ENCODE data around the gene IGF2R. TPM values are rescaled to one million over a fixed set of nuclear protein-coding genes. Genes with fewer than 3 reads are reported as not detected.
A peak's percentile ranks its signal among the peaks of the same experiment; 100 is the strongest.

The IGF2R gene
- total RNA-seq, 1 donor from 2014 or later: 93.1 TPM

DNA sequence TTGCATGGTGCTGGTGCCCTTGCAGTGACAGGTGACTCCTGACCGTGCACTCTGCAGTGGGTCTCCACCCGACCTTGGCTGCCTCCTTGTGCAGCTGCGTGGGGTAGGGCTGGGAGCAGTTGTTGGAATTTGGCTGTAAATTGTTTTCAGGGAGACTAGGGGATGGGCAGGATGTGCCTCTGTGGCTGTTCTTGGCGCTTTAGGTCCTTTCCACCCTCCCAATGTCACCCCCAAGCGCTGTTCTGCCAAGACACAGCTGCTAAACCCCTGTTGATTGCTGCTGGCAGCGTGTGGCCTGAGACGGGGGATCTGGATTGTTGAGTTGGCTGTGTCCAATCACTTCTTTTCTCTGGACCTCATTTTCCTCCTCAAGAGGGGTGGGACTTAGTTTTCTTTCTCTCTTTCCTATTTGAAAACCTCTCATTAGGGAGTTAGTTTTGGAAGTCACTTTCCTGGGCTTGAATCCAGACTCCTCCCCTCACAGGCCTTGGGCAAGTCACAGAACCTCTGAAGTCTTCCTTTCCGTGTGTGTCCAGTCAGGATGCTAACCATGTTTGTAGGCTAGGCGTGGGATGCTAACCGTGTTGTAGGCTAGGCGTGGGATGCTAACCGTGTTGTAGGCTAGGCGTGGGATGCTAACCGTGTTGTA is 8.5 kb downstream of the IGF2R start:
- peak; percentile 83 for DNase-seq

DNA sequence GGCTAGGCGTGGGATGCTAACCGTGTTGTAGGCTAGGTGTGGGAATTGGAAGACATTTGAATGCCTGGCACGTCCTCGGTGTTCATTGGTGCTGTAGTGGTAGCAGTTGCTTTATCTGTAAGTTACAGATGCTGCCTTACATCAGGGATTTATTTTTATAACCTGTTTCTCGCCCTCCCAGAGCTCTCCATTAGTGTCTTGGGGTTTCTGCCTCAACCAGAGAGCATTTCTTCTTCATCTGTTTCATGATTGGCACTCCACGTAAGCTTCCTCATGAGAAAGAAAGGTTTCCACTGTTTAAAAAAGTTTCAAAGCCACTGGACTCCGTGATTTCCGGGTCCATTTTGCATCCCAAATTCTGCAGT is 9.0 kb downstream of the IGF2R start:
- no peak for DNase-seq

DNA sequence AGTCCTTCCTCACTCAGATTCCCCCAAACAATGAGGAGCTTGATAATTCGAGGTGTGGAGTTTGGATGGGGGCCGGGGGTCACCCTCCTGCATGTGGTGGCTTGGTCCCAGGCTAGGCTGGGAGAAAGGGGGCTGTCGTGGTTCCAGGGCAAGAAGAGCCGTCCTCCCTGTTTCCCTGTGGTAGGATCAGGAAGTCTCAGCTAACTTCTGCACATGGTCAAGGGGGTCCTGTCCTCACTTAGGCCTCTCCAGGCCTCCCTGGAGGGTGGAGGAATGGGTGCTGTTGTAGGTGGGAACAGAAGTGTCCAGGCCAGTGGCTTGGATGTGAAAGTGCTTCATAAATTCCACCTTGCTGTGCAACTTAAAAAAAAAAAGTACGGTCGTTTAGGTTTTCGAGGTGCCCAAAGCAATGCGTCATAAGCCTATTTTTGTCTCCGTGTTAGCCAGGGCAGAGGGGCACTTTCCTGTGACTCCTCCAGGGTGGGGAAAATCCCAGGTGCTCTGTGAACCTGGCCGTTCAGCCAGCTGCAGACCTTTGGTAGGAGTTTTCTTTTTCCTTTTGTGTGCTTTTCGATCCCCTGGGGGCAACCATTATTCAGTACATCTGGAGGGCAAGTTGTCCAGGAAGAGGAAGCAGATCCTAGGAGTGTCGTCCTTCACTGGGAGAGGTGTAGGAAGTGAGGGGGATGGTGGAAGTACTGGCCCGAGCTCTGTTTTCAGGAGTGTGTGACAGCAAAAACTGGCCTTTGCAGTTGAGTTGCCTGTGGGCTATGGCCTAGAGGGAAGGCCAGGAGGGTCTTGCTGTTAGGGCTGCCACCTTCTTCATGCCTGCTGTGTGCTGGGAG is 9.6 kb downstream of the IGF2R start:
- DNase-seq: no peak

DNA sequence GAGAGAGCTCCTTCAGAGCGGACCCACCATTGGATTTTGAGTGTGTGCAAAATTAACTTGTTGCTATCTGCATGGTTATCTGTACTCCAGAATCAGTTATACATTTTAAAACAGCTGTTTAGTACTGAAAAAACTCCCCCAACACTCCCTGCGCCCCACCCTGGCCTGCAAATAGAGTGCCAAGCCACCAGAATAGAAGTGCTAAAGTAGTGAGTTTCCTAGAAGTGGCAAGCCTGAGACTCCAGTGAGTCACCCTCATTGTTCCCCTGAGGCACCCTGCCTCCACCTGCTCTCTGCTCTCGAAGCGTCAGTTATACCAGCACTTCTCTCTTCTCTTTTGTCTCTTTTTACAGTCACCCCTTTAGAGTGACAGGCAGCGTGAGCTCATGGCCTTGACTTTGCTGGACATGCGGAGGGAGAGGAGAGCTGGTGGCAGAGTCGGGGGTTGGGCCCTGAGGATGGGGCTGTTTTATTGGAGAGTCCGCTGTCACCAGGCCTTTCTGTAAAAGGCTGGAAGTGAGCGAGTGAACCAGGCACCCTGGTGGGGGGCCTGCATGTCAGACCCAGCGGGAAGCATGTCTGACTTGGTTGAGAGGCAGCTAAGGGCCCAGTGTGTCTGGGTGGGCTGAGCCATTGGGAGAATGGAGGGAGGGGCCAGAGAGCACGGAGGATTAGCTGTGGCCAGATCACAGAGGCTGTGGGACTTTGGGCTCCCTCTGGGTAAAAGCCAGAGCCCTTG is 10.4 kb downstream of the IGF2R start:
- no peak for DNase-seq

DNA sequence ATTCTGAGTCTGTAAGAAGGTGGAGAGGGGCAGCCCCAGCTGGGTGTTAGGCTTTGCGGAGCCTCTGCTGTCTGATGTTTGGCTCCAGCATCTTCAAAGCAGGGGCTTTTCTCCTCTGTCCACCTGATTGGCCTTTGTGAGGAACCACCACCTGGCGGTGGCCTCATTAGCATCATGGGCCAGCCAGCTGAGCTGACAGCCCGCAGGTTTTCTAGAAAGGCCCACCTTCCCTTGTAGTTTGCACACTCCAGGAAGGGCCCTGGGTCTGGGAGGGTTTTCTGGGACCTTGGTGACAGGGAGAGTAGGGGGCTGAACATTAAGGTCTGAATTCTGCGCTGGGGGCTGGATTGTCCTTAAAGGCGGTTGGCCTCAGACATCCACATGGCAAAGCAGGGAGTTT is 11.6 kb downstream of the IGF2R start:
- no peak for DNase-seq

DNA sequence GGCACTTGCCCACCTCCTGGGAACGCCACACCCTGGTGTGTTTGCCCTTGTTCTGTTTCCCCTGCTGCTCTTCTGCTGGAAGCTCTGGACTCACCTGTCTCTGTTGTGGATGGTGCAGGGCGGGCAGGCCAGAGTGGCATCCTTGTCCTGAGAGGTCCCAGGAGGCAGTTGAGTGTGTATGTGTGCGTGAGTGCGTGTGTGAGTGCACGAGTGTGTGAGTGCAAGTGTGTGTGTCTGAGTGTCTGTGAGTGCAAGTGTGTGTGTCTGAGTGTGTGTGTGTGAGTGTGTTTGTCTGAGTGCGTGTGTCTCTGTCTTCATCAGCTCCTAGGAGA is 12.2 kb downstream of the IGF2R start:
- DNase-seq: no peak

DNA sequence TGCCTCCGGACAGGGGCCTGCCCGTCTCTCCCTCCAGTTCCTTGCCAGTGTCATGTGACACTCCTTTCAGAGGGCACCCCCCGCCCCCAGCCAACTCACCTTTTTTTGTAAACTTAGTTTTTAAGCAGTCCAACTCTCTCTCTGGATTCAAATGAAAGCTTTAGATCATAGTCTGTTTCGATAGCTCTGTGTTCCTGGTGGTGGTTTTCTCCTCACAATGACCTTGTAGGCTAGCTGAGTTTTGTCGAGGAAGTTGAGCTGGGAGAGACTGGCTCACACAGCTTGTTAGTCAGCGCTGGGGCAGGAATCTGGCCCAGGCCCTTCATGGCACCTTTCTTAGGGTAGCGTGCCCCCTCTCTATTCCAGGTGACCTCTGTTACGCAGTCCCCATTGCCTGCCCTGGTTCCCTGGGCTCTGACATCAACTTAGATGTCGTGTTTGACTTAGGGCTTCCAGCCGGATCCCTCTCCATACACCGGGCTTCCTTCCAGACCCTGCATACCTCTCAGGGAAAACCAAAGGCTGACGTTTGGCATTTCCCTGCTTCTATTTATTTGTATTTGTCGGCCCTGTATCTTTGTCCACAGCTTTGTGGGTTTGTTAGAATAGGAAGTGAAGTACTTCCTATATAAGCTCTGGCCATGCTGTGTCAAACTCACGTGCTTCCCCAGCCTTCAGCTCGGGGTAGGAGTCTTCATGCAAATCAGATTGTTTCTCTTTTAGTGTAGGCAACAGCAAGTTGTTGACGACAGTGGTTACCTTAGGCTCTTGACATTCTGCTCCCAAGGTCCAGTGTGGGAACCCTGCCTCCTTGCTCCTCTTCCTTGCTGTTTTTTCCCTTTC is 12.7 kb downstream of the IGF2R start:
- peak; percentile 24 for DNase-seq

DNA sequence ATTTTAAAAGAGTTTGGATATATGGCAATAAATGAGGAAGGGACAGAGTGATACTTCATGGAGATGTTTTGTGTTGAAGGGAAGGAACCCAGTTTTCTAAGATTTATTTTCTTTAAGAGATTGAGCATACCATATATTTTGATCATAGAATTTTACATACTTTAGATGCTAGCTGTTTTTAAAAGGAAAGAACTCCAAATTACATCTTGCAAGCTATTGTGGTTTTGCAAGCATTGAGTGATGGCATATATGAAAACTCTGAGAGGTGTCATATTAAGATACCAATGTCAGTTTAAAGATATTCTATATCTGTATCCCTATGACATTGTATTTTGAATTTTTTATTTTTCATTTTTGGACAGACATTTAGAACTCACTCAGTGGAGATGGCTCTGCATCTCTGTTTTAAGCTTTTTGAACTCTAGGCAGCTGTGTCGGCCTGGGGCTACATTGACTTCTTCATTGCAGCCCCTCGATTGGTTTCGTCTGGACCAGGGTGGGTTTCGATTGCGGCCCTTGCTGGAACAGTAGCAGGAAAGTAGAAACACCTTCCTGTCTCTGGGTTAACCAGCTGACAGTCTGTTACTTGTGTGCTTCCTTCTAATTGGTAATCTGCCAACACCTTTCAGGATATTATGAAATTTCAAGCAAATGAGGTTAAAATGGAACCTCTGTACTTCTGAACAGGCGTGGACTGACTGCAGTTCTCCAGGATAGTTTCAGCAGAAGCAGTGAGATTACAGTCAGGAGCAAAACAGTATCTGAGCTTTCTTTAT is 14.0 kb downstream of the IGF2R start:
- no peak for DNase-seq

DNA sequence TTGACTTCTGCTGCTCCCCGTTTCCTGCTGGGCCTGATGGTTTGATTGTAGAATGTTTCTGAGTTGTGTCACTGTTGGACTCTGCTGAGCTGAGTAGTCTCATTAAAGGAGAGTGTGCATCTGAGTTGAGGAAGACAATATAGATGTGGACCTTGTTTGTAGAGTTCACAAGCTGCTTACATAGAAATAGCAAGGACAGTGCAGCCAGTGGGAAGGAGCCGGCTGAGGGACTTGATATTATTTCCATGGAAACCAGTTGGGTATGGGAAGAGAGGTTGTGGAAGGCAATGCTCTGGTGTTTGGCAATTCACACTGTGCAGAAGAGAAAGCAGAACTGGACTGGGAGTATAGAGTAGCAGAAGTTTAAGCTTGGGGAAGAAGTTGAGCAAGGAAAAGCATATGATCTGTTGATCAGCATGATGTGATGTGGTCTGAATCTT is 14.8 kb downstream of the IGF2R start:
- no peak for DNase-seq

DNA sequence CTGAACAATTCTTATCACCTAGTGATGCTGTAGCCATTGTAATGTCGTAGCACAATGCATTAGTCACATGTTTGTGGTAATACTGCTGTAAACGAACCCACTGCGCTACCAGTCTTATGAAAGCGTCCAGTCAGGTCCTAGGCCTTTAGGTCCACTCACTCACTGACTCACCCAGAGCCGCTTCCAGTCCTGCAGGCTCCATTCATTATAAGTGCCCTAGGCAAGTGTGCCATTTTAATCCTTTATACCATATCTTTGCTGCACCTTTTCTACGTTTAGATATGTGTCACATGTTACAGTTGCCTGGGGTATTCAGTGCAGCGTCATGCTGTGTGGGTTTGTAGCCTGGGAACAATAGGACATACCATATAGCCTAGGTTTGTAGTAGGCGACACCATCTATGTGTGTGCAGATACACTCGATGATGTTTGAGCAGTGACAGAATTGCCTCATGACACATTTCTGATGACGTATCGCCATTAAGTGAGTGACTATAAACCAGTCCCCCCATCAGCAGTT is 15.4 kb downstream of the IGF2R start:
- DNase-seq: no peak

DNA sequence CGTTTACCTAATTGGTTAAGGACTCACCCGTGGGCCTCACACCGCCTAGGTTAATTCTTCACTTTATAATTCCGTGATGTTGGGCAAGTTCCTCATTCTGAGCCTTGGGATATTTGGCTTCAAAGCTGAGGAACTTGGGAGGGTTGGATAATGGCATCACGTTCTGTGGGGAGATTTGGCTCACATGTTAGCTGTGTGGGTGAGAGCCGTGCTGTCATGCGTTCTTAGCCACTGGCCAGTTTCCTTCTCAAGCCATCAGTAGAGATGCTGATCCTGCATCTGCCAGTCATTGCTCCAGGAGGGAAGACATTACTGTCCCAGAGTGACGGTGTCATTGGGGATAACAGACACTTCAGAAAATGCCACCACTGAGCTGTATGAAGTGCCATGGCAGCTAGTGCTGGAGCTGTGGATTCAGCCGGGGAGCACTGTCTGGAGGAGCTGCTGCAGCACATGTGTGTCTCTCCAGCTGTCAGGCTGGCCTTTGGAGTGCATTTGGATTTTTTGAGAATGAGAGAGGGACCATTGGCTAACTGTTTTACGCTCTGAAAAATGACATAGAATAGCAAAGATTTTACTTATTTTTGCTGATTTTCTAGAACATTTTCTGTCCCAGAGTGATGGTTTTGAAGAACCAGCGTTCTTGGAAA is 16.5 kb downstream of the IGF2R start:
- no peak for DNase-seq

DNA sequence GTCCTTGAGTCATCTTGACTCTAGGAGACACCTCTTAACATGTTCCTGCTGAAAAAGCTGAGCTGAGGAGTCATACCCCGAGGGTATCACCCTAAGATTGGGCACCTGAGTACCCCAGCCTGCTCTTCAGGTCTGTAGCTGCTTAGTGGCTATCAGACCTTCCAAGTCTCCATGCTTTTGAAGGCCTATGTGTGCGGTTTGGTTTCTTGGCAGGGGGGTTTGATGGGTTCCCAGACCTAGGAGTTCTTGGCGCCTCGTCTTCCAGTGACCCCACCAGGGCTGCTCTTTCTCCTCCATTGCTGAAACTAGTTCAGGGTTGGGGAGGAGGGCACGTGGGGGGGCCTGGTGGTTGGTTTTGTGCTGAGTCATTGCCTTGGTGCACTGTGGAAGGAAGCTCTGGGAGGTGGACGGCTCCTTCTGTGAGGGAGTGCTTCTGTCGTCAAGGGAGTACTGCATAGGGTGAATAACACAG is 20.1 kb downstream of the IGF2R start:
- no peak for DNase-seq

DNA sequence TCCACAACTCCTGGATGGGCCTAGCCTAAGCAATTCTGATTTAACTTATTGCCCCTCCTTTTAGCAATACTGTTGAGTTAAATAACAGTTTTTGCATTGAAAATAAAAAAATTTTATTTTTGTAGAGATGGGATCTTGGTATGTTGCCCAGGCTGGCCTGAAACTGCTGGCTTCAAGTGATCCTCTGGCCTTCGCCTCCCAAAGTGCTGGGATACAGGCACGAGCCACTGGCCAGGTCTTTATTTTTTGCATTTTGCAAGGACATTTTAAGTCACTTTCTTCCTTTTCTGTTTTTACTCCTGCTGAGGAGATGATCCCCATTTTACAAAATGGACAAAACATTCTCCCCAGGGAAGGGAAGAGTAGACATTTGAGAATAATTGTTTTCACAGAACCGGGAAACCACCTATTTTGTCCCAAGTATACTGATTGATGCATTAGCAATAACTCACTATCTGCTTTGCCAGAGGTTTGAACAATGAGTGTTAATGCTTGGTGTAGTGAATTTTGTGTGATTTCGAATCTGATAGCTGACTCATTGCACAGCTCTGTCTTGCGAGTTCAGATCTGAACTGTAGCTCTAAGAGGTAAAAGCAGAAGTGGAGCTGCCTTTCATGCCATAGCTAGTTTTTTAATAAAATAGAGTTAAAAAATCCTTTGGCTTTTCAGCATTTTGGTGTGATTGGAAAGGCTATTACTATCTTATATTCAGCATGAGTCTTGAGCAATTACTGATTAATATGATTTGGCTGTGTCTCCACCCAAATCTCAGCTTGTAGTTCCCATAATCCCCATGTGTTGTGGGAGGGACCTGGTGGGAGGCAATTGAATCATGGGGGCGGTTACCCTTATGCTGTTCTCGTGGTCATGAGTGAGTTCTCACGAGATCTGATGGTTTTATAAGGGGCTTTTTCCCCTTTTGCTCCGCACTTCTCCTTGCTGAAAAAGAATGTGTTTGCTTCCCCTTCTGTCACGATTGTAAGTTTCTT is 20.9 kb downstream of the IGF2R start:
- DNase-seq: no peak

DNA sequence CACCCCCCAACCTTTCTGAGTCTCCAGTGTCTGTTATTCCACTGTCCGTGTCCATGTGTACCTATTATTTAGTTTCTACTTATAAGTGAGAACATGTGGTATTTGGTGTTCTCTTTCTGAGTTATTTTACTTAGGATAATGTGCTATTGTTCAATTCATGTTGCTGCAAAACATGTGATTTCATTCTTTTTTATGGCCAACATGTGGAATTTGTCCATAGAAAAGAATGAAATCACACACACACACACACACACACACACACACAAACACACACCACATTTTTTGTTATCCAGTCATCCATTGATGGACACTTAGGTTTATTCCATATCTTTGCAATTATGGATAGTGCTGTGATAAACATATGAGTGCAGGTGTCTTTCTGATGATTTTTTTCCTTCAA is 23.5 kb downstream of the IGF2R start:
- no peak for DNase-seq

DNA sequence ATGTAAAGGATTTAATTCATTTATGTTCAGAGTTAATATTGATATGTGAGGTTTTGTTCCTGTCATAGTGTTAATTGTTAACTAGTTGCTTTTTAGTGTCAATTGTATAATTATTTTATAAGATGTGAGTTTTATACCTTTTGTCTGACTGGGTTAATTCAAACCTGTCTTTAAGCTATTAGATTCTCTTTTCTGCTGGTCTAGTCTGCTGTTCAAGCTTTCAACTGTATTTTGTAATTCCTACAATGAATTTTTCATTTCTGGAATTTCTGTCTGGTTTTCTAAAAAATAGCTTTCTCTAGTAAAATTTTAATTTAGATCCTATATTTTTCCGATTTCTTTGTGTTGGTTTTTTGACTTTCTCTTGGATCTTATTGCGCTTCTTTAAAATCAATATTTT is 26.5 kb downstream of the IGF2R start:
- no peak for DNase-seq

DNA sequence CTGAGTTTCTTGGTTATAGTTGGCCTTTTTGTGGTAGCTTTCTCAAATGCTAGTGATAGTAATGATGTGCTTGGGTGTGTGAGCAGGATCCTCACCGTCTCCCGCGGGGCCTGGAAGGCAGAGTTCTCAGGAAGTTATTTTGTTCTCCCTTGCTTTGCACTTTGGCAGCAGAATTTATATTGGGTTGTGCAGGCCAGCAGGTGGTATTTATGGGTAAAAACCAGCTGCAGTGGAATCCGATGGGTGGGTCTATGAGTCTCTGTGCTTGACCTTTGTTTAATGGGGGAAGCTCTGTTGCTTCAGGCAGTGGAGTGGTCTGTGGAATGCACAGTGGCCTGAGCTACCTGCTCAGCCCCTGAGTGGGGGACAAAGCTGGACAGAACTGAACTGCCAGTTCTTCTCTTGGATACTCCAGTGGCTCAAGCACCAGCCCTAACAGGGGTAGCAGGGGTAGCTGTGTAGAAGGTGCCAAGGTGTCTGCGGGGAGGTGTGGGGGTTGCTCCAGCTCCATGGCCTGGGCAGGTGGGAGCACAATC is 27.3 kb downstream of the IGF2R start:
- DNase-seq: no peak

DNA sequence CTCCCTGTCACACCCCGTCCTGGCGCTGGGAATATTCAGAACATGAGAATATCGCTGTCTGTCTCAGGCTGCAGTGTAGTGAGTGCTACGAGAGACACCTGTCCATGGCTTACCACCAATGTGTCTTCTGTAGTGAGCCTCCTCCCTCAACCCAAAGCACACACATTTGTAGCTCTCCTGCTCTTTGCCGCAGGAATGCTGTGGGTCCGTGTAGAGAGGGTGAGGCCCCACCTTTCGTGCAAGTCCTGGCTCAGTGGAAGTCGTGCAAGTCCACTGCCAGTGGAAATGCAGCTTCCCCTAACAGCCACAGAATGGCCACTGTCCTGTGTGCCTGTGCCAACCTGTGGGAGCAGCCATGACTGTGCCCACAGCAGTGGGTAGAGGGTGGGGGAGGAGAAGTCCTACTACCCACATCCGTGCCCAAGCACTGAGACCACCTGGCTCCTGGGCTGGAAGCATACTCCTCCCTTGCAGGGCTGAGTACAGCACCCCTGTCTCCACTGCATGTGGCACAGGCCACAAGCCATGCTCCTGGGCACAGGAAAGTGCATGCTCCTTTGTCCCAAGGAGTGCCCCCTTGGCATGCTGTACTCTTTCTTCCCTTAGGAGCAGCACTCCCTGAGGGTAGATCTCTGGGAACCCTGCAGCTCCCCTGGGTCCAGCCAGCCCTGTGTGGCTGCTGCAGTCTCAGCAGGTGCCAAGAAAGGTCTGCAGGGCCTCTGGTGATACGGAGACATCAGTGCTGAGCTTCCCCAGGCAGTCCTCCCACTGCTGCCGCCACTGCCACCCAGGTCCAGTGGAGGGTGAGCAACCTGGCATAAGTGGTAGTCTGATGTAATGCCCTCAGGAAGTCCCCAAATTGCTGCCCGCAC is 28.0 kb downstream of the IGF2R start:
- no peak for DNase-seq

DNA sequence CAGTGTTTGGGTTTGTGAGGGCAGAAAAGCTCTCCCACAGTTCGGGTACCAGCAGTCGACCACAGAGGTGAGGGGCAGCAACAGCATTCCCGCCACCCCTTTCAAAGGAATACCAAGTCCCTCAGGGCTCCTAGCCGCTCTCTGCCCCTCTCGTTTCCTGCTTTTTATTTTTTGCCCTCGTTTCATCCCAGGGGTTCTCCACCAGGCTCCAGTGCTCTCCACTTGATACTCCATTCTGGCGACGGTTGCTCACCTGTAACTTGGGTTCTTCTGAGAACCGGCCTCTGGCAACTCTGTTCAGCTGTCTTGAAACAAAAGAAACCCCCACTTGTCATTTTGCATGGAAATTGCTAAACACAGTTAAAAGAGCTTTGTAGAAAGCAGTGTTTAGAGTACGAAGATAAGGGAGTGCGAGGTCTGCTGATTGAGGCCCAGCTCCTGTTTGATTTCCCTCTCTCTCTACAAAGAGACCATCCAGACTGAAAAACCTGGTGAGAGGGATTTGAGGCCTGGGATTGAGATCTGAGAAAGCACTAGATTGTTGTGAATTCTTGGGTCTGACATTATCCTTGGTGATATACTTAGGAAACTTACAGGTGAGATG is 28.7 kb downstream of the IGF2R start:
- DNase-seq: no peak
